Stimulated activated naive CD8-positive, alpha-beta T cell treated with anti-CD3 and anti-CD28 coated beads, Interleukin-15, amount 100 ng/mL, for 72 hours (primary cell): ENCODE results near the gene PTGR1.

Source experiments
- ATAC-seq: fragments of 150-1000 bp; cut with Tn5 transposase; 2 replicates; pipeline ENCODE4 v1.10.0; 2021; ENCODE audit warnings: mild to moderate bottlenecking, moderate library complexity
- DNase-seq, 2 donors: peaks; one replicate each; pipeline ENCODE4 v3.0.0; 2021 to 2022
- H3K27ac Mint-ChIP-seq, 2 donors: one replicate each; pipeline ENCODE4 v1.8.0; 2022; ENCODE audit warnings: mild to moderate bottlenecking in 2 of 2, mixed read lengths in 2 of 2, moderate library complexity in 2 of 2
- H3K27me3 Mint-ChIP-seq: one replicate; pipeline ENCODE4 v1.8.0; 2022; ENCODE audit warnings: mixed read lengths
- H3K4me1 Mint-ChIP-seq: one replicate; pipeline ENCODE4 v1.8.0; 2022; ENCODE audit warnings: mild to moderate bottlenecking, mixed read lengths
- H3K4me3 Mint-ChIP-seq, 2 donors: one replicate each; pipeline ENCODE4 v1.8.0; 2022; ENCODE audit warnings: mild to moderate bottlenecking in 2 of 2, mixed read lengths in 2 of 2, moderate library complexity in 1 of 2
- H3K9me3 Mint-ChIP-seq, 2 donors: one replicate each; pipeline ENCODE4 v1.8.0; 2022; ENCODE audit warnings: mixed read lengths in 2 of 2

The PTGR1 gene

DNA sequence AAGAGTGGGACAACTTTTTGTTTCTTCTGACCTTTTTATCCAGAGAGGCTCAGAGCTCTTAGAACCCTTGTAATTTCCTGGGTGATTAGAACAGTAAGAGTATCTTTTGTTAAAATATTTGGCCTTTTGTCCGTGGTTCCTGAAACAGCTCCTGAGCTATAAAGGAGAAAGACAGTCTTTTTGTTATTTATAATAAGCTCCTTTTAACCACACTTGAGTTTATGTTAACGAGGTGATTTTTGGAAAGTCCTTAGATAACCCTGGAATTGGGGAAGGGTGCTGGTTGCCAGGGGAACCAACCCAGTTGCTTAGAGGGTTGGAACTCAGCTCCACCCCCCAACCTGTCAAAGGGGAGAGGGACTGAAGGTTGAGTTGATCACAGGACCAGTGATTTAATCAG lies 69.7 kb downstream of the PTGR1 start:
- Mint-ChIP-seq H3K27ac (no peak overlapping the region), H3K4me1 (peaks cover 14% of the 10 kb centered on the region), H3K4me3 (no peak overlapping the region), H3K9me3 (peaks cover 12 to 30% of the 10 kb centered on the region in 2 donors), H3K27me3 (no peaks in the 10 kb centered on the region)
- ATAC-seq: no peak
- no peak for DNase-seq

DNA sequence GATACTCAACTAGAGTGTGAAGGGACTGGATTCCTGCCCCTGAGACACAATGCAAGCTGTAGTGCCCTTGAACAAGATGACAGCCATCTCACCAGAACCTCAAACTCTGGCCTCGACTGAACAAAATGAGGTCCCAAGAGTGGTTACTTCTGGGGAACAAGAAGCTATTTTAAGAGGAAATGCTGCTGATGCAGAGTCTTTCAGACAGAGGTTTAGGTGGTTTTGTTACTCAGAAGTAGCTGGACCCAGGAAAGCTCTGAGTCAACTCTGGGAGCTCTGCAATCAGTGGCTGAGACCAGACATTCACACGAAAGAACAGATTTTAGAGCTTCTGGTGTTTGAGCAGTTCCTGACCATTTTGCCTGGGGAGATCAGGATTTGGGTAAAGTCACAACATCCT lies 72.1 kb downstream of the PTGR1 start:
- peak; percentile 52 for ATAC-seq
- peaks cover 7% of the 10 kb centered on the region for H3K27me3 Mint-ChIP-seq

DNA sequence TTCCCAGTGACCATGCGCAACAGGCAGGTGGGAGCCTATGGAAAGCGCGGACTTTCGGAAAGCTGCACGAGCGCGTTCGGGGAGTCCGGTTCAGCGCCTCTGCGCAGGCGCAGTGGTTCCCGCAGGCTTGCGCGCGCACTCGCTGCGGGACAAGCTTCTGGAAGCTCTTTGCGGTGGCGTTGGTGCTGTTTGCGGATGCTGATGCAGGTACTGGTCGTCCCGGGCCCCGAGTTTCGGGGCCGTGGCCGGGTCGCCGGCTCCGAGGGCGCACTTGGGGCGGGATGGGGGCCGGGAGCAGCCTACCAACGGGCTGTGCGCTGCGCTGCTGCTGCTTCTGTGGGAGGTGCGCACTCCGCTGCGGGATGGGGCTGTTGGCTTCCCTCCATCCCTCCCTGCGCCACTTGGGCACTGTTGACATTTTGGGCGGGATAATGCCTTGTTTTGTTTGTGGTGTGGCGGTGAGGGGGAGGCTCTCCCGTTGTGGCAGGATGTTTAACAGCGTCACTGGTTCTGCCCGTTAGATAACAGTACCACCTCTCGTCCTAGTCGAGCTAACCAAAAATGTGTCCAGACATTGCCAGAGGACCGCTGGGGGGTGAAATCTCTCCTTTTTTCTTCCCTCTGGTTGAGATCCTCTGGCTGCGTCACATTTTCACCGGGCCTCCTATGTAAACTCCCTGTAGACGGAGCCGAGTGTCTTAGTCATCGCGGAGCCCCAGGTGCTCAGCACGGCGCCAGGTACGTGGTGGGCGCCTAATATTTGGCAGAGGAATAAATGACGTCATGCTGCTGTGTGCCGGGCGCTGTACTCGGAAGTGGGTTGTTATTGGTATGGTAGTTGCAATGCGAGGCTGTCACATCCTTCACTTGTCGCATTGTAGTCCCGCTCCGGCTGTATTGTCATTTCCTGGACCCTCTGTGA lies 74.1 kb downstream of the PTGR1 start, which contains the start of gene ZNF483:
ZNF483 (plus strand) TSS at position 124 of the 922 bp plus-strand sequence. CDS start 2,217 bp downstream, outside the sequence.
- Mint-ChIP-seq H3K27me3 (peaks cover 7% of the 10 kb centered on the region), H3K4me1 (peaks cover 17% of the 10 kb centered on the region), H3K9me3 (no peaks in the 10 kb centered on the region), H3K4me3 (peak within 1 kb of the TSS; percentile 86 to 87), H3K27ac (peak within 1 kb of the TSS; percentile 30 to 67)
- ATAC-seq (peak; percentile 86), DNase-seq (peak; percentile 58 to 61)

More for the DNA sequence above, 72.1 kb downstream of the PTGR1 start:
- Mint-ChIP-seq H3K27ac (no peak overlapping the region), H3K4me1 (peaks cover 17% of the 10 kb centered on the region), H3K9me3 (peaks cover 4 to 5% of the 10 kb centered on the region in 2 donors), H3K4me3 (no peak overlapping the region)
- DNase-seq: peak in 1 of 2 donors; percentile 13

DNA sequence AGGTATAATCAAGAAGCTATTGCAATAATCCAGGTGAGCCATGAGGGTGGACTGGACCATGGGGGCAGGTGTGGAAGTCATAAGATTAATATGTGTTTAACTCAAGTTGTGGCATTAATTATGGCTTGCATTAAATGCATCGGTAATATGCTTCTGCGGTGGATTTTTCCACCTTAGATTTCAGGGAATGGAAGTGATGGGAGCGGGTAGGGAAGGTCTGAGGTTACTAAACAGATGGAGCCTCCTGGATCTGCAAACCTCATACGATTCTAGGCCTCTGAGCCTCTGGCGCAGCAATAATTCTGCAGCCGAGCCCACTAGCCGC lies 74.8 kb downstream of the PTGR1 start:
- no peak for ATAC-seq
- Mint-ChIP-seq H3K27me3 (peaks cover 7% of the 10 kb centered on the region), H3K9me3 (no peaks in the 10 kb centered on the region), H3K4me3 (peak overlapping the region; percentile 86 to 87), H3K4me1 (peaks cover 17% of the 10 kb centered on the region), H3K27ac (no peak overlapping the region)
- DNase-seq: no peak

DNA sequence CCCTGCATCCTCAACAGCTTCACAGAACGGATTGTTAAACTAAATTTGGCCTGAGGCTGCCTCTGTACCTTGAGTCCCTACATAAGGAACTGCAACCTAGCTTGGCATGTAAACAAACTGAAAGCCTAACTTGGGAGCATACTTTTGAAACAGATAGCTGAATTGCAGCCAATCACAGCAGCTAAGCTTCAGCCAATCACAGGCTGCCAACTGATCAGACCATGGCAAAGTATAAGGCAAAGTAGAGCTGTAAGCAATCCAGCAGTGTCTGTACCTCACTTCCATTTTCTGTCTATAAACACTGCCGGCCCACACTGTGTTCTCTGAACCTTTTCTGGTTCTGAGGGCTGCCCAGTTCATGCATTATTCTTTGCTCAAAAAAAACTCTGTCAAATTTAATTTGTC lies 83.4 kb downstream of the PTGR1 start:
- H3K9me3 Mint-ChIP-seq: peaks cover 0 to 3% of the 10 kb centered on the region in 2 donors

DNA sequence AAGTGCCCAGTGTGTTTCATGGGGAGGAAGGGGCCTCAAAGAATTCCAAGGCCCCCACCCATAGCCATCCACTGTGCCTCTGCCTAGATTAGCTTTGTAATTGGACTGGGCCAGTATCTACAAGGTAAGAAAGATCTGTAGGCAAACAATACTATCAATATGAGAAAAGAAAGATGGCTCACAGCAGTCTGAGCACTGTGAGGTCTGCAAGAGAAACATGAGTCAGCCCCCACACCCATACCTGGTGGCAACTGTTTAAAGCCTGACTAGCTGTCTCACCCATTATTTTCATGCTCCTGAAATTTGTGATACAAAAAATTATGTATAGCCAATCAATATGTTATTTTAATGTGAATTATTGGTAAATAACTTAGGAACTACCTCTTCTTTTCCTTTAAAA lies 84.5 kb downstream of the PTGR1 start:
- H3K9me3 Mint-ChIP-seq: peaks cover 4 to 8% of the 10 kb centered on the region in 2 donors
- ATAC-seq (no peak), DNase-seq (no peak)
- no peaks in the 10 kb centered on the region for H3K4me1 Mint-ChIP-seq
- H3K27ac Mint-ChIP-seq: no peak overlapping the region
- H3K27me3 Mint-ChIP-seq: no peaks in the 10 kb centered on the region
- H3K4me3 Mint-ChIP-seq: no peak overlapping the region

More for the DNA sequence above, 83.4 kb downstream of the PTGR1 start:
- Mint-ChIP-seq H3K27ac (no peak overlapping the region), H3K27me3 (no peaks in the 10 kb centered on the region), H3K4me1 (no peaks in the 10 kb centered on the region), H3K4me3 (no peak overlapping the region)
- no peak for DNase-seq
- ATAC-seq: peak; percentile 31
